CD4-positive, alpha-beta T cell treated with Interleukin-4 for 4 hours (primary cell): ENCODE results near the gene SFI1.
"Not testable (repeated sequence)": the region's sequence is repeated elsewhere in the genome, so short reads cannot be mapped to it uniquely, and the experiment has no call there.

Experiments used
- DNase-seq: peaks from one replicate; pipeline ENCODE4 v3.0.0-alpha.2; 2020

Gene SFI1

DNA sequence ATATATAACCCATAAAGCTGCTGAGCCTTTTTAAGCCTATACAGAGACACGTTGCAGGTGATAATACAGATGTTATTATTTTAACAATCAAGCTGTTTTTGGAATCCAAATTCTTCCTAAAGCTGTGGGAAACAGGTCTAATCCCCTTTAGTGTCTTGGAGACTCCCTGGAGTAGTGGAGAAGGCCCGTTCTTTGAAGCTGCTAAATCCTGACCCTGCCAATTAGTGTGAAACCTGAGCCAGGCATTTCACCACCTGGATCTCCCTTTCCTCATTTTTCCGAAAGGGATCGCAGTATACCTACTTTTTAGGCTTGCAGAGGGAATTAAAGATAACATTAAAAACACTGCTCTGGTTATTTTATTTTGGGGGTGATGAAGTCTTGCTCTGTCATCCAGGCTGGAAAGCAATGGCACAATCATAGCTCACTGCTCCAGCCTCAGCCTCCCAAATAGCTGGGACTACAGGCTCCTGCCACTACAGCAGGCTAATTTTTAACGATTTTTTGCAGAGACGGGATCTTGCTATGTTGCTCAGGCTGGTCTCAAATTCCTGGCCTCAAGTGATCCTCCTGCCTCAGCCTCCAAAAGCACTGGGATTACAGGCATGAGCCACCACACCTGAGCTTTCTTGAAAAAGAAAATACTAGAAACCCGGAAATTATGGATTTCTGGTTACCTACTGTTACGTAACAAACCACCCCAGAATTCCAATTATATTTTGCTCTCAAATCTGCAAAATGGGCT, 4.9 kb upstream of the SFI1 start:
- DNase-seq = no peak

DNA sequence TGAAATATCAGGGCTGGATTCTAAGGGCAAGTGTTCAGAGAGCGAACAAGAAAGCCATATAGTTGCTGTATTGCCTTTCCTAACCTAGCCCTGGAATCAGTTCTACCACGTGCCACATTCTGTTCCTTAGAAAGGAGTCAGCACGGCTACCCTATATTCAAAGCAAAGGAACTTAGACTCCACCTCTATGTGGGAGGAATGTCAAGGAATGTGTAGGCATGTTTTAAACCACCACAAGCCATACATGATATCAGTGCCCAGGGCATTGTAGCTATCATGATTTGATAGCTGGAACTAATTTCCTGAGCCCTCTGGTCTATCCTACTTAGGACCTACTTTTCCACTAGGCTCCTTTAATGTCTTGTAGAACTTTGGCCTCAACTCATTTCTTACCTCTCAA, 4.2 kb upstream of the SFI1 start:
- no peak for DNase-seq

DNA sequence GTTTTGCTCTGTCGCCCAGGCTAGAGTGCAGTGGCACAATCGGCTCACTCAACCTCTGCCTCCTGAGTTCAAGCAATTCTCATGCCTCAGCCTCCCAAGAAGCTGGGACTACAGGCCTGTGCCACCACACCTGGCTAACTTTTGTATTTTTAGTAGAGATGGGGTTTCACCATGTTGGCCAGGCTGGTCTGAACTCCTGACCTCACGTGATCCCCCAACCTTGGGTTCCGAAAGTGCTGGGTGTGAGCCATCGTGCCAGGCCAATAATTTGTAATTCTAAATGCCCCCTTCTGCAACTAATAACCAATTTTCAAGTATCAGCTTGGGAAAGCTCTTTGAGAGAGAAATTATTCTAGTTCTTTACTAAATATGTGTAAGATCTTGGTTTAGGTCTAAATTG, 3.0 kb upstream of the SFI1 start:
- DNase-seq = not testable (repeated sequence)

DNA sequence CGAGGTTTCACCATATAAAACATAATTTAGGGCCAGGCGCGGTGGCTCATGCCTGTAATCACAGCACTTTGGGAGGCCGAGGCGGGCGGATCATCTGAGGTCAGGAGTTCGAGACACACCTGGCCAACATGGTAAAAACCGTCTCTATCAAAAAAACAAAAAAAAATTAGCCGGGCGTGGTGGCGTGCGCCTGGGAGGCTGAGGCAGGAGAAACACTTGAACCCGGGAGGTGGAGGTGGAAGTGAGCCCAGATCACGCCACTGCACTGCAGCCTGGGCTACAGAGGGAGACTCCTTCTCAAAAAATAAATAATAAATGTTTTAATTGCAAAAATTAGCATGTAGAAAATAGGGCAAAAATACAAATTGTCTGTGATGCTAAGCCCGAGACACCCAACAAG, 993 bp upstream of the SFI1 start:
- DNase-seq = no peak

DNA sequence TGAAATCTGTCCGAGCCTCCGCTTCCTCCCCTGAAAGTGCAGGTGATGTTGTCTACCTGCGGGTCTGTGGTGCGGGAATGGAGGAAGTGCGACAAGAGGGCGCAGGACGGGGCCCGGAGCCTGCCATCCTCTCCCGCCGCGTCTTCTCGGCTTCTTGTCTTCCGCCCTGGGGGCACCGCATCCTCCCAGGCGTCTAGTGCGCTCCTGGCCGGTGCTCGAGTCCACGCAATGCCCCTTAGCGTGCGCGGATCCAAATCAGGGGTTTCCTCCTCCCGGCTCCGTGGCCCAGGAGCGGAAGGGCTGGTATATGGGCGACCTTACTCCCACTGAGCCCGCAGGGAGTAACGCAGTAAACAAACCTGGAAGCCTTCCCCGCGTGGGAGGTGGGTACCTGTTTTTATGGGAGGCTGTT, 405 bp downstream of the SFI1 start:
- no peak for DNase-seq

DNA sequence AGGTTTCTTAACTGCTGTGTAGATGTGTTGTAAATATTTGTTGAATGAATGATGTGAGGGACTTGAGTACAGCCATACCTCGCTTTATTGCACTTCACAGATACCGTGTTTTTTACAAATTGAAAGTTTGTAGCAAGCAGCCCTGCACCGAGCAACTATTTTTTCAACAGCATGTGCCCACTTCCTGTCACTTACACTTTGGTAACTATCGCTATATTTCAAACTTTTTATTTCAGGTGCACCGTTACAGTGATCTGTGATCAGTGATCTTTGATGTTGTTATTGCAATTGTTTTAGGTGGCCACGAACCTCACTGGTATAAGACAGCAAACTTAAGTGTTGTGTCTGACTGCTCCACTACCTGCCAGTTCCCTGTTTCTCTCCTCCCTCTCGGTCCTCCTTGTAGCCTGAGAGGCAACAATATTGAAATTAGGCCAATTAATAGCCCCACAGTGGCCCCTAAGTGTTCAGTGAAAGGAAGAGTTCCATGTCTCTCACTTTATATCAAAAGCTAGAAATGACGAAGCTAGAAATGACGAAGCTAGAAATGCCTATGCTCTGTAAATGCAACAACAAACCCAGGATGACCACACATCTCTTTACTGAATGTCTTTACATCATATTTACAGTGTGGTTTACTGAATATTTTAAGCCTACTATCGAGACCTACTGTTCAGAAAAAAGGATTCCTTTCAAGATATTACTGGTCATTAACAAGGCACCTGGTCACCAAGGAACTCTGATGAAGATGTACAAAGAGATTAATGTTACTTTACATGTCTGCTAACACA, 1.0 kb downstream of the SFI1 start:
- peak; percentile 52 for DNase-seq

DNA sequence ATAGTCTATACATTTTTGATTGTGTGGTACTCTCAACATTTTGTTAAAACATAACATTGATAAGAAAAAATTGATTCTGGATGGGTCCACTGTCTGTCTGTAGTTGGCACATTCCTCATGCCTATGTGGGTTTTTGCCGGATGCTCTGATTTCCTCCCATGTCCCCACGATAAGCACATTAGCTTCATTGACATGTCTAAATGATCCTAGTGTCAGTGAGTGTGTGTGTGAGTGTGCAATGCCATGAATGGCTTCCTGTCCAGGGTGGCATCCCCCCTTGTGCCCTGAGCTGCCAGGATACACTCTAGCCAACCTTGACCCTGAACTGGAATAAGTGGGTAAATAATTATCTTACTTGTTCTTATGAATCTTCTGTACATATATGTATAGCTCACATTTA, 5.4 kb downstream of the SFI1 start:
- DNase-seq = no peak

DNA sequence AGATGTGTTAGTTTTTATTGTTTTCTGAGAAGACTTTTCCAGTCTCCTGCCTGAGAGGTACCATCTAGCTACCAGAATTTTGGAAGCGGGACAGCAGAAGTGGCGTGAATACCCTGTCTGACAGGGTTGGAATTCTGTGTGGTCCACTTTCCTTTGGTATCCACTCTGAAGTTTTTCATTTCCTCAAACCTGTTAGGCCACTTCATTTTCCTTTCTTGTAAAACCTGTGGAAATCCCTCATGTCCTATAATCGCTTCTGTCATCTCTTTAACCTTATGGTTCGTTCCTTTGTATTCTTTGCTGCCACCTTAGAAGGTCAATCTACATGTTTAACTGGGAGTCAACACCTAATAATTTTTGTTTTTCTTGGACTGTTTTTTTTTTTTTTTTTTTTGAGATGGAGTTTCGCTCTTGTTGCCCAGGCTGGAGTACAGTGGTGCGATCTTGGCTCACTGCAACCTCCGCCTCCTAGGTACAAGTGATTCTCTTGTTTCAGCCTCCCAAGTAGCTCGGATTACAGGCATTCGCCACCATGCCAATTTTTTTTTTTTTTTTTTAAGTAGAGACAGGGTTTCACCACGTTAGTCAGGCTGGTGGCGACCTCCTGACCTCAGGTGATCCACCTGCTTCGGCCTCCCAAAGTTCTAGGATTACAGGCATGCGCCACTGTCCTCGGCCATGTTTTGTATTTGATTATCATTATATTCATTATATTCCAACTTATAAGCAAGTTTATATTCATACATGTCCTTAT, 7.1 kb downstream of the SFI1 start:
- no peak for DNase-seq

DNA sequence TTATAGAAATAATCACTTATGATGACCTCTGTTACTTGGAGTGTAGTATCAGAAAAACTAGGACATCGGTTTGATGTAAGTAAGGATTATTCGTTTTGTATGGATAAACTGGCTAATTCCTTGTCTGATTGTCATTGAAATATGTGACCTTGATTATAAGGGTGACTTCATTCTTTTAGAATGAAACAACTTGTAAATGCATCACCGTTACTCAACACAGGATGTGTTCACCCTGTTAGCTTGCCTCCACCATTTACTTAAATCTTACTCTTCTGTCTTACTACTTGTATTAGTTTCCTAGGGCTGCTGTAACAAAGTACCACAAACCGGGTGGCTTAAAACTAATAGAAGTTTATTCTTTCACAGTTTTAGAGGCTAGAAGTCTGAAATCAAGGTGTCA, 7.9 kb downstream of the SFI1 start:
- DNase-seq = no peak

DNA sequence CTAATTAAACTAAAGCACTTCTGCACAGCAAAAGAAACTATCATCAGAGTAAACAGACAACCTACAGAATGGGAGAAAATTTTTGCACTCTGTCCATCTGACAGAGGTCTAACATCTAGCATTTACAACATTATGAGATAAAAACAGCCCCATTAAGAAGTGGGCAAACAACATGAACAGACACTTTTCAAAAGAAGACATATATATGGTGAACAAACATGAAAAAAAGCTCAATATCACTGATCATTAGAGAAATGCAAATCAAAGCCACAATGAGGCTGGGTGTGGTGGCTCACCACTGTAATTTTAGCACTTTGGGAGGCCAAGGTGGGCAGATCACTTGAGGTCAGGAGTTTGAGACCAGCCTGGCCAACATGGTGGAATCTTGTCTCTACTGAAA, 11.2 kb downstream of the SFI1 start:
- DNase-seq = not testable (repeated sequence)

DNA sequence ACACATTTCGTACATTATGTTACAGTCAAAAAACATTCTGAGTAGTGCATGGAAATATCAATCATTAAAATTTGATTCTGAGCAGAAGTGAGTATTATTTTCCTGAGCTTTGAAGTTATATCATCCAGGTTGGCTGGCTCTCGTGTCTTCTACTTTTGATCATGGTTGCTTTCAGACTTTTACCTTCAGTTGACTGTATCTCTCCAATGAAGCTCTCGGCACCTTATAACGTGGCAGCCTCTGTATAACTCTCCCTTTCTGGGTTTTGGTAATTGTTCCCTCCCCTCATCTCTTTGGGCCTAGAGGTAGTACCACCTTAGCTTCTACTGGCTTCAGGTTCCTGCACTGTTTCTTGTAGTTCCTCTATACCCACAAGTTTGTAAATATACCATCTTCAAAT, 12.2 kb downstream of the SFI1 start:
- no peak for DNase-seq

DNA sequence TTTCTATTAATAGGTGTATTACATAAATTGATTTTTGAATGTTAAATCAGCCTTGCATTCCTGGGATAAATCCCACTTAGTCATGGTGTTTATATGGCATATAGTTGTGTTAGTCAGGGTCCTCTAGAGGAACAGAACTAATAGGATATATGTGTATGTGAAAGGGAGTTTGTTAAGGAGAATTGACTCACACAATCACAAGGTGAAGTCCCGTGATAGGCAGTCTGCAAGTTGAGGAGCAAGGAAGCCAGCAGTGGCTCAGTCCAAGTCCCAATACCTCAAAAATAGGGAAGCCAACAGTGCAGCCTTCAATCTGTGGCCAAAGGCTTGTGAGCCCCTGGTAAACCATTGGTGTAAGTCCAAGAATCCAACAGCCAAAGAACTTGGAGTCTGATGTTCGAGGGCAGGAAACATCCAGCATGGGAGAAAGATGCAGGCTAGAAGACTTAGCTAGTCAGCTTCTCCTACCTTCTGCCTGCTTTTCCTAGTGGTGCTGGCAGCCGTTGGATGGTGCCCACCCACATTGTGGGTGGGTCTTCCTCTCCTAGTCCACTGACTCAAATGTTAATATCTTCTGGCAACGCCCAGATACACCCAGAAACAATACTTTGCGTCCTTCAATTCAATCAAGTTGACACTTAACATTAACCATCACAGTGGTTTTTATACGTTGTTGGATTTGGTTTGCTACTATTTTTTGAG, 12.9 kb downstream of the SFI1 start:
- DNase-seq = no peak

DNA sequence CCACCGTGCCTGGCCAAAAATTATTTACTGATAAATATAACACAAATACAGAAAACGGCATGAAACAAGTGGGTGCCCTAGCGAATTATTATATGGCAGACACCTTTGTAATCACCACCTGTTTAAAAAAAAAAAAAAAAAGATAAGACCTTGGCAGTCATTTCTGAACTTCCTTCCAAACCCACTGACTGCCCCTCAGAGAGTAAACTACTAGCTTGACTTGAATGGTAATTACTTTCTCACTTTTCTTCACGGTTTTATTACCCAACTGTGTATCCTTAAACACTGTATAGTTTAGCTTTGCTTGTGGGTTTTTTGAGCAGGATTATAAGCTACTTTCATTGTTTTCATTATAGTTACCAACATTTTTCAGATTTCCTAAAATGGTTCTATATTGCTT, 23.7 kb downstream of the SFI1 start:
- no peak for DNase-seq

DNA sequence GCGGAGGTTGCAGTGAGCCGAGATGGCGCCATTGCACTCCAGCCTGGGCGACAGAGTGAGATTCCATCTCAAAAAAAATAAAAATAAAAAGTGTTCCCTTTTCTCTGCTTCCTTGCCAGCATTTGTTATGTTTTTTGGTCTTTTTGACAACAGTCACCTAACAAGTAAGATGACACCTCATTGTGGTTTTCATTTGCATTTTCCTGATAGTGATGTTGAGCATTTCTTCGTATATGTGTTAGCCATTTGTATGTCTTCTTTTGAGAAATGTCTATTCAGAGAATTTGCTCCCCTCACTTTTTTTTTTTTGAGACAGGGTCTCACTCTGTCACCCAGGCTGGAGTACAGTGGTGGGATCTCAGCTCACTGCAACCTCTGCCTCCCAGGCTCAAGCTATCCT, 27.8 kb downstream of the SFI1 start:
- peak; percentile 33 for DNase-seq

DNA sequence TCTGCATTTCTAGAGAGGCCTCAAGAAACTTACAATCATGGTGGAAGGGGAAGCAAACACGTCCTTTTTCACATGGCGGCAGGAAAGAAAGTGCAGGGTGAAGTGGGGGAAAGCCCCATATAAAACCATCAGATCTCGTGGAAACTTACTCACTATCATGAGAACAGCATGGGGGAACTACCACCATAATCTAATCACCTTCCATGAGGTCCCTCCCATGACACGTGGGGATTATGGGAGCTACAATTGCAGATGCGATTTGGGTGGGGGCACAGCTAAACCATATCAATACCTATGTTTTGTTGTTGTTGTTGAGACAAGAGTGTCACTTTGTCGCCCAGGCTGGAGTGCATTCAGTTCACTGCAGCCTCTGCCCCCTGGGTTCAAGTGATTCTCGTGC, 29.9 kb downstream of the SFI1 start:
- DNase-seq = peak; percentile 40

DNA sequence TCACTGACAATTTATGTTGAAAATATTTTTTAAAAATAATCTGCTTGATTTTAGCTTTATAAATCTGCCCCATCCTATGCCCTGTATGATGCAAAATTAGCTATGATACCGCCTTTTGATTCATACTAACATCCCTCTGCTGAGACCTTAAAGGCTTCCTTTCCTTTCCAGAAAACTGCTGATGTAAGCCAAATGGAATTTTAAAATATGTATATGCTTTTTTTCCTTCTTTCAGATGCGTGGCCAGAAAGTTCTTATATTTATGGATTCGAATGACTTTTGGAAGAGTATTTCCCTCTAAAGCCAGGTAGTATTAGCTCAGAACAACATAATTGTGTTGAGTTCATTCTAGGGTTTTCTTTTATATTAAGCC, 34.5 kb downstream of the SFI1 start:
- DNase-seq = no peak

DNA sequence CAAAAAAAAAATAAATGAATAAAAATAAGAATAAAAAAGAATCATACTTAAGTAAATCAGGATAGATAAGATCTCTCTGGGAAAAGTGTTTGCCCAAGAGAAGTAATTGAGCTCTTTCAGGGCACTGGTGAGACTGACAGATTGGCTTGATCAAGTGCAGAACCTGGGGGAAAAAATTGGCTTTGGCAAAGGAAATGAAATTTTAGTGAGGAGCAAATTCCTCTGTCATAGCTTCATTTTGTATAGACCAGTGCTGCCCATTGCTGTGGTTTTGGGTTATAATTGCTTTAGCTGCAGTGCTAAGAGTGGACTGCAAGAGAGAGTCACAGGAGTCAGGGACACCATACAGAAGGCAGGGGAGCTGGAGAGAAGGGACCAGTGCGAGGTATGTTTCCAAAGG, 35.7 kb downstream of the SFI1 start:
- DNase-seq = no peak

DNA sequence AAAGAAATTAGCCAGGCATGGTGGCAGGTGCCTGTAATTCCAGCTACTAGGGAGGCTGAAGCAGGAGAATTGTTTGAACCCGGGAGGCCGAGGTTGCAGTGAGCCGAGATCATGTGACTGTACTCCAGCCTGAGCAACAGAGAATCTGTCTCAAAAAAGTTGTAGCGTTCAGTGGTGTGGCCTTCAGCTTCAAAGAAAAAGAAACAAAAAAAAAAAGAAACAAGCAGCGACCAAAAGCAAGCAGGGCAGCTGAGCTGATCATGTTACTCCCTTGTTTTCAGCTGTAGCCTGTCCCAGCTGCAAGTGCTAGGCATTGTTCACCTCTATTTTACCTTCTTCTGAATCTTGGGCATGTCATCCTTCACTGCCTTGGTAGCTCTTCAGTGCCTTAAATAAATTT, 37.0 kb downstream of the SFI1 start:
- DNase-seq = no peak

DNA sequence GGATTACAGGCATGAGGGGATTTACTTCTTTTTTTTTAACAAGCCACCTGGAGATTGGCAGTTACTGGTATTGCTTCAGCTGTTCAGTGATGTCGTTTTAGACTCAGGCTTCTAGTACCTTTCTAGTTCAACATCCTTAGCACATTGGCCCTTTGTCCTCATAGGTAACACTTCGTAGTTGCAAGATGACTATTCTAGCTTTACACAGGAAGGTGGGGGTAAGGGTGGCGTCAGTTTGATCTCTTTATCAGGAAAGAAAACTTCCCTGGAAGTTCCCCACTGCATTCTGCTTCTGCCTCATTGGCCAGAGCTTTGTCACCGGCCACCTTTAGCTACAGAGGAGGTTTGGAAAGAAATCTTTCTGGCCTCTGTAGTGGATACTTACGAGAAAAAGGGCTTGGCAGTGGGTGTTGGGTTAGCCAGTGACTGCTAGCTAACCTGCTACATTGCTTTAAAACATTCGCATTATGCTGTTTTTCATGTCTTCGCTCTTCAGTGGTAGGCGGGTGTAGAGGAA, 40.7 kb downstream of the SFI1 start:
- DNase-seq = peak; percentile 25

DNA sequence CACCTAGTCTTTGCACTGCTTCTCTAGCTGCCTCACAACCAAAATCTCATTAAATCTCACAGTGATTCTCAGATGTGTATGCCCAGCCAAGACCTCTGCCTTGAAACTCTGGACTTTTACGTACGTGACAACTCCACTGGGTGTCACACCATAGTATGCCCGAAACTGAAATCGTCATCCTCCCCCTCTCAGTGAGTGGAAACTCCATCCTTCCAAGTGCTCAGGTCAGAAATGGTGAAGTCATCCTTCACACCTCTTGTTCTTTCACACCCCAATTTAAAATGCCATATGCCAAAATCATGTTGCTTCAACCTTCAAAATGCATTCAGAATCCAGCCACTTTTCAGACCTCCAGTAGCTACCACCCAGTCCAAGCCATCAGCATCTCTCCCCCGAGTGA, 42.5 kb downstream of the SFI1 start:
- no peak for DNase-seq

DNA sequence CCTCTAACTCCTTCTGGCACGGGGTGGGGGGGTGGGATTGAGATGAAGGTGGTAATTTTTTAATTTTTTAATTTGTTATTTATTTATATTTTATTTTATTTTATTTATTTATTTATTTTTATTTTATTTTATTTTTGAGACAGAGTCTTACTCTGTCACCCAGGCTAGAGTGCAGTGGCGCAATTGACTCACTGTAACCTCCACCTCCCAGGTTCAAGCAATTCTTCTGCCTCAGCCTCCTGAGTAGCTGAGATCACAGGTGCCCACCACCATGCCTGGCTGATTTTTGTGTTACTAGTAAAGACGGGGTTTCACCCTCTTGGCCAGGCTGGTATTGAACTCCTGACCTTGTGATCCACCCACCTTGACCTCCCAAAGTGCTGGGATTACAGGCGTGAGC, 43.8 kb downstream of the SFI1 start:
- not testable (repeated sequence) for DNase-seq

DNA sequence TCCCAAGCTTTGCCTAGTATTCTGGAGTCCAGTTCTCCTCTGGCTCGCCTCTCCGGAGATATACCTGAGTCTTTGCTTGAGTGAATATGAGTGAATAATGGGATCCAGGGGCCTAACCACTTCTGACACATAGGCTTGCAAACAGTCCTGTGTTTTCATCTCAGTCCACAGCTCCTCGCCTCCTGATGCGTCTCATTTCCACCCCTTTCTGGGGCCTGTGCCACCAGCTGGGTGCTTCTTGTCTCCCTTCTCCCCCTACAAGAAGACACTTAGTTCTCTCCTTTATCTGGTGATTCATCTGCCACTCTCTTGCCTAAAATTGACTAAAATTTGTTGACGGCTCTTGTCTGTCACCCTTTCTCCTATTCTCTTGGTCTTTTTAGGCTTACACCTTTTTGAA, 44.6 kb downstream of the SFI1 start:
- no peak for DNase-seq
